Measurements from ENCODE around the gene VSIG10. TPM values are rescaled to one million over a fixed set of nuclear protein-coding genes. Genes with fewer than 3 reads are reported as not detected.

Gene VSIG10
- total and polyA plus RNA-seq, 10 donors = 4.9 to 22.9 (median 13.4) TPM

DNA sequence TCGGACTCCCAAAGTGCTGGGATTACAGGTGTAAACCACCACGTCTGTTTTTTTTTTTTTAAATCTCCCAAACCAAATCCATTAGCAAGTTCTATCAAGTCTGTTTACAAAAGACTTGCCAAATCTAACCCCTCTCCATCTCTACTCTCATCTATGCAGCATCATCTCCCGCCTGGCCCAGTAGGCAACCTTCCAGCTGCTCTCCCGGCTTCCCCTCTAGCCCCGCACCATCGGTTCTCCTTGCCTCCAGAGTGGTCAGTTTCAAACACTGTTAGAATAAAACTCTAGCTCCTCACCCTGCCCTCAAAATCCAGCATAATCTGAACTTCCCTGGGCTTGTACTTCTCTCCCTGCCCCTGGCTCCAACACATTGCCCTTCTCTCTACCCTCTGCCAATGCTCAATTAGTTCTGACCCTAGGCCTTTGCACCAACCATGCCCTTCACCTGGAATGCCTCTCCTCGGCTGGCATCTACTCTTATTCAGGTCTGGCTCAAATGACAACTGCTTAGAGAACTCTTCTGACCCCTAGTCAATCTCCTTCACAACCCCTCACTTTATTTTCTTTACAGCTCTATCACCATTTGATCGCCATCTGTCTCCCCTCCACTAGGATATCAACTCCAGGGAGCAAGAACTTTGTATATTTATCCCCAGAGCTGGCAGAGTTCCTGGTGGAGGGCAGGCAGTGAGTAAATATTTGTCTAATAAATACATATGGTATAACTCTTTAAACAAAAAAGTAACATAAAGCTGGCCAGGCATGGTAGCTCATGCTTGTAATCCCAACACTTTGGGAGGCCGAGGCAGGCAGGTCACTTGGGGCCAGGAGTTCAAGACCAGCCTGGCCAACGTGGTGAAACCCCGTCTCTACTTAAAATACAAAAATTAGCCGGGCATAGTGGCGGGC, 47.7 kb downstream of the VSIG10 start:
- peaks cover 0 to 15% (median 8%) of the 10 kb centered on the region in 6 donors for H3K36me3 ChIP-seq
- H3K27ac ChIP-seq = peak overlapping the region in 4 of 8 donors; percentile 18 to 68 (median 41)
- no peak for DNase-seq
- intact Hi-C loops (cut with DNase I; ENCODE audit: low total_unique reads) = no loop called here
- no peak for TF ChIP-seq POLR2A (IDR thresholded peaks at IDR 0.05)
- no peak for TF ChIP-seq POLR2AphosphoS5 (IDR thresholded peaks at IDR 0.05)
- TF ChIP-seq, protein P1, sequence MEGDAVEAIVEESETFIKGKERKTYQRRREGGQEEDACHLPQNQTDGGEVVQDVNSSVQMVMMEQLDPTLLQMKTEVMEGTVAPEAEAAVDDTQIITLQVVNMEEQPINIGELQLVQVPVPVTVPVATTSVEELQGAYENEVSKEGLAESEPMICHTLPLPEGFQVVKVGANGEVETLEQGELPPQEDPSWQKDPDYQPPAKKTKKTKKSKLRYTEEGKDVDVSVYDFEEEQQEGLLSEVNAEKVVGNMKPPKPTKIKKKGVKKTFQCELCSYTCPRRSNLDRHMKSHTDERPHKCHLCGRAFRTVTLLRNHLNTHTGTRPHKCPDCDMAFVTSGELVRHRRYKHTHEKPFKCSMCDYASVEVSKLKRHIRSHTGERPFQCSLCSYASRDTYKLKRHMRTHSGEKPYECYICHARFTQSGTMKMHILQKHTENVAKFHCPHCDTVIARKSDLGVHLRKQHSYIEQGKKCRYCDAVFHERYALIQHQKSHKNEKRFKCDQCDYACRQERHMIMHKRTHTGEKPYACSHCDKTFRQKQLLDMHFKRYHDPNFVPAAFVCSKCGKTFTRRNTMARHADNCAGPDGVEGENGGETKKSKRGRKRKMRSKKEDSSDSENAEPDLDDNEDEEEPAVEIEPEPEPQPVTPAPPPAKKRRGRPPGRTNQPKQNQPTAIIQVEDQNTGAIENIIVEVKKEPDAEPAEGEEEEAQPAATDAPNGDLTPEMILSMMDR (IDR thresholded peaks at IDR 0.05 in 8 of 11, conservative IDR thresholded peaks at IDR 0.05 in 3 of 11) = no peak
- no peaks in the 10 kb centered on the region for H3K9me3 ChIP-seq
- H3K27me3 ChIP-seq (replicated peaks in 1 of 7) = no peaks in the 10 kb centered on the region
- no peak overlapping the region for H3K4me3 ChIP-seq
- 79 to 87% (median 82%) methylated on average over 13 of the region's 13 CpGs for WGBS, 5 donors
- peaks cover 21 to 94% (median 49%) of the 10 kb centered on the region in 6 donors for H3K4me1 ChIP-seq

DNA sequence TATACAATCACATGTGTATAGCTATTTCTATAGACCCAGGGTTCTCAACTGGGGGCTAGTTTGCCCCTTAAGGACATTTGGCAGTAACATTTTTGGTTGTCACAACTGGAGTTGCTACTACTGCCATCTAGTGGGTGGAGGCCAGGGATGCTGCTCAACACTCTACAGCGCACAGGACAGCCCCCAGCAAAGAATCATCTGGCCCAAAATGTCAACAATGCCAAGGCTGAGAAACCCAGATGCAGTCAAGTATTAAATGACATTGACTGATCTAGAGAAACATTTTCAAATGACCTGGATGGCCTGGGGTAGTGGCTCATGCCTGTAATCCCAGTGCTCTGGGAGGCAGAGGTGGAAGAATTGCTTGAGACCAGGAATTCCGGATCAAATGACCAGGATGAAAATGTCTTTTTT, 48.7 kb downstream of the VSIG10 start:
- H3K27ac ChIP-seq = peak overlapping the region in 5 of 8 donors; percentile 9 to 68 (median 24)
- WGBS, 5 donors = 62 to 75% (median 73%) methylated on average over 2 of the region's 2 CpGs
- intact Hi-C loops (cut with DNase I; ENCODE audit: low total_unique reads) = no loop called here
- H3K4me3 ChIP-seq = no peak overlapping the region
- H3K27me3 ChIP-seq (replicated peaks in 1 of 7) = no peaks in the 10 kb centered on the region
- TF ChIP-seq POLR2A (IDR thresholded peaks at IDR 0.05) (no peak), POLR2AphosphoS5 (IDR thresholded peaks at IDR 0.05) (peak in 1 of 3 donors; percentile 65)
- TF ChIP-seq, protein P1 (IDR thresholded peaks at IDR 0.05 in 8 of 11, conservative IDR thresholded peaks at IDR 0.05 in 3 of 11) = peak; percentile 14 to 78 (median 71)
- H3K36me3 ChIP-seq = peaks cover 0 to 25% (median 16%) of the 10 kb centered on the region in 6 donors
- peak; percentile 80 for DNase-seq
- H3K9me3 ChIP-seq = no peaks in the 10 kb centered on the region
- peaks cover 19 to 91% (median 47%) of the 10 kb centered on the region in 6 donors for H3K4me1 ChIP-seq

DNA sequence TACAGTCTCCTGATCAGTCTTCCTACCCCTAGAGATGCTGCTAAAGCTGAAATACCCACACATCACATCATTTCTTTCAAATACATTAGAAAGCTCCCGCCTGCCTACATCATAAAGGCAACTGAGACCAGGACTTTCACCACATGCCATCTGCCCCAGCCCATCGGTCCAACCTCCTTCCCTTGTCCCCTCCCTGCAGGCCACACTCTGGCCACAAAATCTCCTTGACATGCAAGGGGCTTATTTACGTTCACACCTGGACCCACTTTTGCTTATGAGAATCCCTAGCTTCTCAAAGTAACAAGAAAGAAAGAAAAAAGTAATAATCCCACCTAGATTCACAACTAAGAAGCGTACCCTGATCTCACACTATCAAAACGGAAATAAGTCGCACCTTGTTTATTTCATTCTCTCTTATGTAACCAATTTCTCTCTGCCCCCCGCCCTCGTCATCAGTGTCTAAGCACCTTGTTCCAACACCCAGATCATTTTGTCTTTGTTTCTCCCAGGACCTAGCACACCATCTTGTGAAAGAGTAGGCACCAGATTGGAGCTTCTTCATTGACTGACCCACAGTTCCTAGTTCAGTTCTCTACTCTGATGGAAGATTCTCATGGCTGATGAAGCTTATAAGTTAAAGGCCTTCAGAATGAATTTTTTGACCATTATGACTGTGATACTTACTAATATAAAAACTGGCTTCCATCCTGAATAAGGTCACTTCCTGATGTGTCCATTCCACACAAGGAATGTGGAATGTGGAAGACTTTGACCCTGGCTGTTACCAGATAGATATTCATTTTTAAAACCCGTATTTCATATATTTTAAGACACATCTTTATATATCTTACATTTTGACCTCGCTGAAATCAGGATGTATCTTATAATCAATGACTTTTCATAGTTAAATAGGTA, 50.5 kb downstream of the VSIG10 start:
- Histone ChIP-seq H3K4me1 (peaks cover 6 to 73% (median 33%) of the 10 kb centered on the region in 6 donors), H3K27me3 (replicated peaks in 1 of 7) (no peaks in the 10 kb centered on the region), H3K4me3 (no peak overlapping the region), H3K9me3 (no peaks in the 10 kb centered on the region), H3K27ac (peak overlapping the region in 7 of 8 donors; percentile 31 to 69 (median 52)), H3K36me3 (peaks cover 0 to 43% (median 25%) of the 10 kb centered on the region in 6 donors)
- DNase-seq = no peak
- TF ChIP-seq POLR2AphosphoS5 (IDR thresholded peaks at IDR 0.05) = no peak
- TF ChIP-seq, protein P1 (IDR thresholded peaks at IDR 0.05 in 8 of 11, conservative IDR thresholded peaks at IDR 0.05 in 3 of 11) = no peak
- TF ChIP-seq POLR2A (IDR thresholded peaks at IDR 0.05) = no peak
- intact Hi-C loops (cut with DNase I; ENCODE audit: low total_unique reads) = no loop called here
- WGBS, 5 donors = 79 to 92% (median 88%) methylated on average over 10 of the region's 10 CpGs

Measured in spleen (tissue), 11 donors.